ENCODE data around the gene ZNF567. TPM values are rescaled to one million over a fixed set of nuclear protein-coding genes. Genes with fewer than 3 reads are reported as not detected.
"Not testable (repeated sequence)": the region's sequence is repeated elsewhere in the genome, so short reads cannot be mapped to it uniquely, and the experiment has no call there.

ZNF567 gene
- total RNA-seq, 2 experiments from 2014 or later, result 10.8 to 12.1 TPM

- H3K27me3 Mint-ChIP-seq, result no peaks in the 10 kb centered on the region
- no peaks in the 10 kb centered on the region for H3K4me1 Mint-ChIP-seq
- peaks cover 88% of the 10 kb centered on the region for H3K36me3 Mint-ChIP-seq (ENCODE audit: low read depth)
- DNase-seq, result no peak
- no peak overlapping the region for H3K27ac Mint-ChIP-seq
- ChIA-PET POLR2A (no interaction called here), CTCF (no interaction called here)
- peaks cover 64% of the 10 kb centered on the region for H3K9me3 Mint-ChIP-seq
- no peak overlapping the region for H3K4me3 Mint-ChIP-seq
These were observed 22.0 kb downstream of the ZNF567 start for GRCh38 chr19:36709423-36709822.

GRCh38 chr19:36719687-36720556, 32.5 kb downstream of the ZNF567 start:
- DNase-seq, result no peak
- Mint-ChIP-seq H3K4me1 (no peaks in the 10 kb centered on the region), H3K27me3 (no peaks in the 10 kb centered on the region), H3K36me3 (ENCODE audit: low read depth) (peaks cover 63% of the 10 kb centered on the region), H3K27ac (no peak overlapping the region), H3K9me3 (peaks cover 51% of the 10 kb centered on the region), H3K4me3 (no peak overlapping the region)
- POLR2A ChIA-PET, result no interaction called here
- CTCF ChIA-PET, result no interaction called here

GRCh38 chr19:36736166-36736565, 48.8 kb downstream of the ZNF567 start:
- H3K27ac Mint-ChIP-seq, H3K4me3 Mint-ChIP-seq, H3K27me3 Mint-ChIP-seq, H3K4me1 Mint-ChIP-seq, CTCF ChIA-PET, DNase-seq, POLR2A ChIA-PET: not testable (repeated sequence)
- H3K36me3 Mint-ChIP-seq (ENCODE audit: low read depth), result peaks cover 41% of the 10 kb centered on the region
- H3K9me3 Mint-ChIP-seq, result peaks cover 69% of the 10 kb centered on the region

- no peaks in the 10 kb centered on the region for H3K4me1 Mint-ChIP-seq
- no peaks in the 10 kb centered on the region for H3K27me3 Mint-ChIP-seq
- ChIA-PET POLR2A (no interaction called here), CTCF (no interaction called here)
- H3K4me3 Mint-ChIP-seq, result no peak overlapping the region
- peaks cover 59% of the 10 kb centered on the region for H3K36me3 Mint-ChIP-seq (ENCODE audit: low read depth)
- H3K27ac Mint-ChIP-seq, result no peak overlapping the region
- peaks cover 52% of the 10 kb centered on the region for H3K9me3 Mint-ChIP-seq
- DNase-seq, result no peak
These were observed 58.5 kb downstream of the ZNF567 start for GRCh38 chr19:36745870-36746269.

- H3K27ac Mint-ChIP-seq, result no peak overlapping the region
- ChIA-PET POLR2A (no interaction called here), CTCF (interaction anchor here (0.6 to 0.7 kb wide), 2 partner anchors 10 to 948 kb away, joined by 4 read pairs; no protein-coding TSS in a partner anchor)
- H3K9me3 Mint-ChIP-seq, result peaks cover 54% of the 10 kb centered on the region
- H3K36me3 Mint-ChIP-seq (ENCODE audit: low read depth), result peaks cover 72% of the 10 kb centered on the region
- H3K27me3 Mint-ChIP-seq, result no peaks in the 10 kb centered on the region
- no peak overlapping the region for H3K4me3 Mint-ChIP-seq
- H3K4me1 Mint-ChIP-seq, result no peaks in the 10 kb centered on the region
- DNase-seq, result no peak
These were observed 60.3 kb downstream of the ZNF567 start for GRCh38 chr19:36747750-36748149.

- peaks cover 55% of the 10 kb centered on the region for H3K9me3 Mint-ChIP-seq
- H3K4me3 Mint-ChIP-seq, result no peak overlapping the region
- H3K27me3 Mint-ChIP-seq, result no peaks in the 10 kb centered on the region
- H3K27ac Mint-ChIP-seq, result no peak overlapping the region
- ChIA-PET CTCF (no interaction called here), POLR2A (no interaction called here)
- DNase-seq, result no peak
- no peaks in the 10 kb centered on the region for H3K4me1 Mint-ChIP-seq
- peaks cover 77% of the 10 kb centered on the region for H3K36me3 Mint-ChIP-seq (ENCODE audit: low read depth)
These were observed 61.2 kb downstream of the ZNF567 start for GRCh38 chr19:36748431-36749275.

GRCh38 chr19:36749613-36750012, 62.2 kb downstream of the ZNF567 start:
- H3K27me3 Mint-ChIP-seq, CTCF ChIA-PET, H3K4me1 Mint-ChIP-seq, POLR2A ChIA-PET, DNase-seq, H3K27ac Mint-ChIP-seq, H3K4me3 Mint-ChIP-seq: not testable (repeated sequence)
- Mint-ChIP-seq H3K9me3 (peaks cover 61% of the 10 kb centered on the region), H3K36me3 (ENCODE audit: low read depth) (peaks cover 85% of the 10 kb centered on the region)

- ChIA-PET POLR2A (no interaction called here), CTCF (no interaction called here)
- no peak overlapping the region for H3K27ac Mint-ChIP-seq
- H3K4me3 Mint-ChIP-seq, result no peak overlapping the region
- peaks cover 85% of the 10 kb centered on the region for H3K36me3 Mint-ChIP-seq (ENCODE audit: low read depth)
- H3K9me3 Mint-ChIP-seq, result peaks cover 62% of the 10 kb centered on the region
- H3K4me1 Mint-ChIP-seq, result no peaks in the 10 kb centered on the region
- DNase-seq, result no peak
- no peaks in the 10 kb centered on the region for H3K27me3 Mint-ChIP-seq
These were observed 62.8 kb downstream of the ZNF567 start for GRCh38 chr19:36750066-36750691.

Other genes with a start within 250 kb of the ZNF567 start
- 1 to 10 TPM; 7.8 to 9.6 TPM for gene ZNF566, start 198.1 kb upstream of the ZNF567 start, total RNA-seq
- 10 to 100 TPM; 10.6 to 13.7 TPM for gene ZNF260, start 159.3 kb upstream of the ZNF567 start, total RNA-seq
- gene ZNF529, start 114.3 kb upstream of the ZNF567 start, total RNA-seq, result 10 to 100 TPM; 14.0 to 14.7 TPM
- 10 to 100 TPM; 13.4 to 13.8 TPM for gene ZNF382, start 82.3 kb upstream of the ZNF567 start, total RNA-seq
- gene ZNF461, start 20.8 kb upstream of the ZNF567 start, total RNA-seq, result 1 to 10 TPM; 7.4 to 9.8 TPM
- 1 to 10 TPM; 7.4 to 9.3 TPM for gene ZNF850, start 85.2 kb downstream of the ZNF567 start, total RNA-seq
- 1 to 10 TPM; 8.0 to 9.1 TPM for gene ZNF790, start 150.8 kb downstream of the ZNF567 start, total RNA-seq
- gene ZNF345, start 163.3 kb downstream of the ZNF567 start, total RNA-seq, result 1 to 10 TPM; 6.0 to 6.7 TPM
- gene ZNF829, start 228.7 kb downstream of the ZNF567 start, total RNA-seq, result 1 to 10 TPM; 7.3 to 7.6 TPM
- gene ZNF568, start 228.7 kb downstream of the ZNF567 start, total RNA-seq, result 1 to 10 TPM; 6.2 to 6.8 TPM